D341Med (cell line): ENCODE data around the gene BNIPL.

Source experiments
- DNase-seq: peaks from one replicate; pipeline ENCODE4 v3.0.0; 2012; ENCODE audit warnings: low spot score

BNIPL gene

GRCh38 chr1:151010346-151010726 is 26.1 kb upstream of the BNIPL start:
- no peak for DNase-seq

GRCh38 chr1:151011154-151011850 is 25.1 kb upstream of the BNIPL start:
- DNase-seq, result no peak

- no peak for DNase-seq
Measured at GRCh38 chr1:151012684-151013471, 23.5 kb upstream of the BNIPL start.

GRCh38 chr1:151013518-151013917 is 22.9 kb upstream of the BNIPL start:
- DNase-seq, result no peak

GRCh38 chr1:151024540-151025146 is 11.7 kb upstream of the BNIPL start:
- DNase-seq, result peak; percentile 88

GRCh38 chr1:151026460-151026859 is 9.9 kb upstream of the BNIPL start:
- no peak for DNase-seq

GRCh38 chr1:151032164-151032563 is 4.2 kb upstream of the BNIPL start:
- DNase-seq, result no peak

GRCh38 chr1:151035167-151035566 is 1.2 kb upstream of the BNIPL start:
- no peak for DNase-seq

GRCh38 chr1:151037032-151037431 is 646 bp downstream of the BNIPL start:
- no peak for DNase-seq

- DNase-seq, result no peak
Measured at GRCh38 chr1:151039521-151039920, 3.1 kb downstream of the BNIPL start.

GRCh38 chr1:151043163-151043562 is 6.8 kb downstream of the BNIPL start:
- DNase-seq, result no peak

- peak; percentile 86 for DNase-seq
Measured at GRCh38 chr1:151047591-151047924, 11.2 kb downstream of the BNIPL start, which contains the start of gene C1orf56. Gene C1orf56, plus strand, starts transcription at chr1:151047751. Its CDS starts 97 bp downstream, at chr1:151047848.

GRCh38 chr1:151047925-151048644 is 11.7 kb downstream of the BNIPL start:
- DNase-seq, result peak; percentile 60

GRCh38 chr1:151048645-151049032 is 12.3 kb downstream of the BNIPL start:
- DNase-seq, result no peak

- no peak for DNase-seq
Measured at GRCh38 chr1:151049458-151049857, 13.1 kb downstream of the BNIPL start.

- no peak for DNase-seq
Measured at GRCh38 chr1:151050051-151050688, 13.8 kb downstream of the BNIPL start.

GRCh38 chr1:151051356-151052009 is 15.1 kb downstream of the BNIPL start:
- DNase-seq, result no peak

- no peak for DNase-seq
Measured at GRCh38 chr1:151054971-151055547, 18.7 kb downstream of the BNIPL start.

- DNase-seq, result no peak
Measured at GRCh38 chr1:151055581-151055980, 19.2 kb downstream of the BNIPL start.

- DNase-seq, result no peak
Measured at GRCh38 chr1:151056149-151056548, 19.8 kb downstream of the BNIPL start.

GRCh38 chr1:151058692-151059091 is 22.3 kb downstream of the BNIPL start:
- DNase-seq, result peak; percentile 59
